ENCODE data around the gene PLCB4.

DNA sequence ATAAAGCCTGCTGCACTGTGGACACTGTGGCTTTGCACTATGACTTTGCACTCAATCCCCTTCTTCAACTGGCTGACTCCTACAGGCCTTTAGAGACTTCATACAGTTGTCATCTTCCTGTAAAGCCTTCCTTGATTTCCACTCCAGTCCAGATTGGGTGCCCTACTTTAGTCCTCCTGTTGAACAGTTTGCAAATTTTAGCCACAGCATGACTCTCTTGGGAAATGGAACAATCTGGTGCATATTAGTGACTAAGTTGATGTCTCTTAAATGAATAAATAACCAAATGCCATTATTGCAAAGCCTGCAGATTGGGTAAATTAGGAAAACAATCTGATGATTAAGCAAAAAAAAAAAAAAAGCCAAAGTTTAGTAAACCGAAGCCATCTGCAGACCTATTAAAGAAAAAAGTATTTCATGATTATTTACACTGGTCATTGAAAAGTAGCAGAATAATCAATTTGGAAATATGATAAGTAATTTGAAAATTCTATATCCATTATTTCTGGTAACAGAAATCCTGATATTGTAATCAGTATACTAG is 12.6 kb downstream of the PLCB4 start:
- TF ChIP-seq, protein P1, sequence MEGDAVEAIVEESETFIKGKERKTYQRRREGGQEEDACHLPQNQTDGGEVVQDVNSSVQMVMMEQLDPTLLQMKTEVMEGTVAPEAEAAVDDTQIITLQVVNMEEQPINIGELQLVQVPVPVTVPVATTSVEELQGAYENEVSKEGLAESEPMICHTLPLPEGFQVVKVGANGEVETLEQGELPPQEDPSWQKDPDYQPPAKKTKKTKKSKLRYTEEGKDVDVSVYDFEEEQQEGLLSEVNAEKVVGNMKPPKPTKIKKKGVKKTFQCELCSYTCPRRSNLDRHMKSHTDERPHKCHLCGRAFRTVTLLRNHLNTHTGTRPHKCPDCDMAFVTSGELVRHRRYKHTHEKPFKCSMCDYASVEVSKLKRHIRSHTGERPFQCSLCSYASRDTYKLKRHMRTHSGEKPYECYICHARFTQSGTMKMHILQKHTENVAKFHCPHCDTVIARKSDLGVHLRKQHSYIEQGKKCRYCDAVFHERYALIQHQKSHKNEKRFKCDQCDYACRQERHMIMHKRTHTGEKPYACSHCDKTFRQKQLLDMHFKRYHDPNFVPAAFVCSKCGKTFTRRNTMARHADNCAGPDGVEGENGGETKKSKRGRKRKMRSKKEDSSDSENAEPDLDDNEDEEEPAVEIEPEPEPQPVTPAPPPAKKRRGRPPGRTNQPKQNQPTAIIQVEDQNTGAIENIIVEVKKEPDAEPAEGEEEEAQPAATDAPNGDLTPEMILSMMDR (IDR thresholded peaks at IDR 0.05): no peak
- no peak for TF ChIP-seq POLR2A (IDR thresholded peaks at IDR 0.05)
